GM12878 (cell line): ENCODE data around the gene SAMD7. TPM values are rescaled to one million over a fixed set of nuclear protein-coding genes. Genes with fewer than 3 reads are reported as not detected.

ENCODE experiments used
- polyA plus RNA-seq, 11 experiments: library from polyadenylated mRNA; depleted of rRNA in 4 of 11; unstranded in 6 of 11; stranded (reverse) in 5 of 11; fragments of >200 nt; fragmentation: Nextera tagmentation in 4 of 11; fragmentation: Illumina TruSeq in 1 of 11; extraction: Ambion mirVana in 4 of 11; extraction: Trizol in 1 of 11; gene quantifications; 1 replicate in 1 of 11; 2 replicates in 10 of 11; pipeline versions ENCODE4 v1.2.1 to v1.2.3, GENCODE V29; 2011 to 2016; ENCODE audit warnings: inconsistent platforms in 2 of 11, missing spikeins in 2 of 11, low read depth in 1 of 11
- total RNA-seq, 4 experiments: library from RNA; depleted of rRNA in 3 of 4; stranded (reverse); fragments of >200 nt in 3 of 4; fragmentation: Illumina TruSeq in 1 of 4; extraction: Trizol in 1 of 4; gene quantifications; 2 replicates each; pipeline versions ENCODE4 v1.2.1 to v1.2.3, GENCODE V29; 2013 to 2021

The SAMD7 gene
- total and polyA plus RNA-seq, 10 of the 15 experiments (the other 5 are each of a cell fraction or from before 2014, with no cell fraction given), result 0.03 to 0.11 (median 0.07) TPM; not detected in 3

Other genes starting within 250 kb of the SAMD7 start
Only the 7 nearest of the 9 such genes appear.
- gene ACTRT3, start 142.0 kb upstream of the SAMD7 start, total RNA-seq (2014; rRNA removed), result 0.11 TPM in 1 of 2 replicates, not detected in the other
- 0.09 and 0.14 TPM in 2 replicates for gene ACTRT3, start 142.0 kb upstream of the SAMD7 start, total RNA-seq (2014; rRNA removed; fragmentation: Illumina TruSeq; extraction: Trizol)
- gene ACTRT3, start 142.0 kb upstream of the SAMD7 start, total RNA-seq (2021), result 0.11 and 0.31 TPM in 2 replicates
- gene ACTRT3, start 142.0 kb upstream of the SAMD7 start, polyA plus RNA-seq (2011; rRNA removed), result 0.04 and 0.05 TPM in 2 replicates
- 0.09 and 0.14 TPM in 2 replicates for gene ACTRT3, start 142.0 kb upstream of the SAMD7 start, polyA plus RNA-seq (2014; fragmentation: Illumina TruSeq; extraction: Trizol)
- under 1 TPM in 1 of 2 experiments, not detected in 1; 0.02 TPM for gene ACTRT3, start 142.0 kb upstream of the SAMD7 start, polyA plus RNA-seq (2014; fragmentation: Nextera tagmentation; extraction: Ambion mirVana)
- 0.15 and 0.22 TPM in 2 replicates for gene ACTRT3, start 142.0 kb upstream of the SAMD7 start, polyA plus RNA-seq (2014; rRNA removed)
- under 1 TPM; 0.24 to 0.58 TPM for gene ACTRT3, start 142.0 kb upstream of the SAMD7 start, polyA plus RNA-seq (2016; fragmentation: Nextera tagmentation; extraction: Ambion mirVana)
- gene MYNN, start 138.2 kb upstream of the SAMD7 start, total RNA-seq (2014; rRNA removed), result 11.4 and 13.8 TPM in 2 replicates
- gene MYNN, start 138.2 kb upstream of the SAMD7 start, total RNA-seq (2014; rRNA removed; fragmentation: Illumina TruSeq; extraction: Trizol), result 14.1 and 16.7 TPM in 2 replicates
- gene MYNN, start 138.2 kb upstream of the SAMD7 start, total RNA-seq (2021), result 9.9 and 11.7 TPM in 2 replicates
- gene MYNN, start 138.2 kb upstream of the SAMD7 start, polyA plus RNA-seq (2011; rRNA removed), result 20.5 and 29.9 TPM in 2 replicates
- gene MYNN, start 138.2 kb upstream of the SAMD7 start, polyA plus RNA-seq (2014; fragmentation: Illumina TruSeq; extraction: Trizol), result 13.9 and 19.5 TPM in 2 replicates
- gene MYNN, start 138.2 kb upstream of the SAMD7 start, polyA plus RNA-seq (2014; fragmentation: Nextera tagmentation; extraction: Ambion mirVana), result 10 to 100 TPM; 14.9 to 16.7 TPM
- gene MYNN, start 138.2 kb upstream of the SAMD7 start, polyA plus RNA-seq (2014; rRNA removed), result 8.8 and 9.6 TPM in 2 replicates
- gene MYNN, start 138.2 kb upstream of the SAMD7 start, polyA plus RNA-seq (2016; fragmentation: Nextera tagmentation; extraction: Ambion mirVana), result 10 to 100 TPM; 18.3 to 18.8 TPM
- gene LRRIQ4, start 98.7 kb upstream of the SAMD7 start, total RNA-seq (2014; rRNA removed), result 0.06 and 0.22 TPM in 2 replicates
- 0.09 and 0.13 TPM in 2 replicates for gene LRRIQ4, start 98.7 kb upstream of the SAMD7 start, total RNA-seq (2014; rRNA removed; fragmentation: Illumina TruSeq; extraction: Trizol)
- 0.15 and 0.21 TPM in 2 replicates for gene LRRIQ4, start 98.7 kb upstream of the SAMD7 start, total RNA-seq (2021)
- gene LRRIQ4, start 98.7 kb upstream of the SAMD7 start, polyA plus RNA-seq (2011; rRNA removed), result 0.04 TPM in 1 of 2 replicates, not detected in the other
- gene LRRIQ4, start 98.7 kb upstream of the SAMD7 start, polyA plus RNA-seq (2014; fragmentation: Illumina TruSeq; extraction: Trizol), result 0.12 TPM in 1 of 2 replicates, not detected in the other
- gene LRRIQ4, start 98.7 kb upstream of the SAMD7 start, polyA plus RNA-seq (2014; fragmentation: Nextera tagmentation; extraction: Ambion mirVana), result not detected
- gene LRRIQ4, start 98.7 kb upstream of the SAMD7 start, polyA plus RNA-seq (2014; rRNA removed), result 0.14 TPM in 1 of 2 replicates, not detected in the other
- under 1 TPM; 0.20 to 0.21 TPM for gene LRRIQ4, start 98.7 kb upstream of the SAMD7 start, polyA plus RNA-seq (2016; fragmentation: Nextera tagmentation; extraction: Ambion mirVana)
- gene LRRC34, start 98.7 kb upstream of the SAMD7 start, total RNA-seq (2014; rRNA removed), result 1.5 and 2.4 TPM in 2 replicates
- 2.0 and 2.3 TPM in 2 replicates for gene LRRC34, start 98.7 kb upstream of the SAMD7 start, total RNA-seq (2014; rRNA removed; fragmentation: Illumina TruSeq; extraction: Trizol)
- 0.97 and 1.5 TPM in 2 replicates for gene LRRC34, start 98.7 kb upstream of the SAMD7 start, total RNA-seq (2021)
- gene LRRC34, start 98.7 kb upstream of the SAMD7 start, polyA plus RNA-seq (2011; rRNA removed), result 0.24 and 0.71 TPM in 2 replicates
- 0.71 and 2.3 TPM in 2 replicates for gene LRRC34, start 98.7 kb upstream of the SAMD7 start, polyA plus RNA-seq (2014; fragmentation: Illumina TruSeq; extraction: Trizol)
- 1 to 10 TPM in 1 of 2 experiments, under 1 TPM in 1; 0.34 to 1.4 TPM for gene LRRC34, start 98.7 kb upstream of the SAMD7 start, polyA plus RNA-seq (2014; fragmentation: Nextera tagmentation; extraction: Ambion mirVana)
- gene LRRC34, start 98.7 kb upstream of the SAMD7 start, polyA plus RNA-seq (2014; rRNA removed), result 1.5 and 2.8 TPM in 2 replicates
- gene LRRC34, start 98.7 kb upstream of the SAMD7 start, polyA plus RNA-seq (2016; fragmentation: Nextera tagmentation; extraction: Ambion mirVana), result 1 to 10 TPM; 3.4 to 3.7 TPM
- gene LRRC31, start 41.6 kb upstream of the SAMD7 start, total RNA-seq (2014; rRNA removed), result 0.11 TPM in 1 of 2 replicates, not detected in the other
- not detected in 2 replicates for gene LRRC31, start 41.6 kb upstream of the SAMD7 start, total RNA-seq (2014; rRNA removed; fragmentation: Illumina TruSeq; extraction: Trizol)
- not detected in 2 replicates for gene LRRC31, start 41.6 kb upstream of the SAMD7 start, total RNA-seq (2021)
- gene LRRC31, start 41.6 kb upstream of the SAMD7 start, polyA plus RNA-seq (2011; rRNA removed), result not detected in 2 replicates
- 0.06 TPM in 1 of 2 replicates, not detected in the other for gene LRRC31, start 41.6 kb upstream of the SAMD7 start, polyA plus RNA-seq (2014; fragmentation: Illumina TruSeq; extraction: Trizol)
- gene LRRC31, start 41.6 kb upstream of the SAMD7 start, polyA plus RNA-seq (2014; fragmentation: Nextera tagmentation; extraction: Ambion mirVana), result under 1 TPM; 0.04 to 0.06 TPM
- gene LRRC31, start 41.6 kb upstream of the SAMD7 start, polyA plus RNA-seq (2014; rRNA removed), result not detected in 2 replicates
- gene LRRC31, start 41.6 kb upstream of the SAMD7 start, polyA plus RNA-seq (2016; fragmentation: Nextera tagmentation; extraction: Ambion mirVana), result not detected
- 25.6 and 34.1 TPM in 2 replicates for gene SEC62, start 55.2 kb downstream of the SAMD7 start, total RNA-seq (2014; rRNA removed)
- gene SEC62, start 55.2 kb downstream of the SAMD7 start, total RNA-seq (2014; rRNA removed; fragmentation: Illumina TruSeq; extraction: Trizol), result 60.8 and 70.3 TPM in 2 replicates
- 68.8 and 74.6 TPM in 2 replicates for gene SEC62, start 55.2 kb downstream of the SAMD7 start, total RNA-seq (2021)
- gene SEC62, start 55.2 kb downstream of the SAMD7 start, polyA plus RNA-seq (2011; rRNA removed), result 59.6 and 64.3 TPM in 2 replicates
- gene SEC62, start 55.2 kb downstream of the SAMD7 start, polyA plus RNA-seq (2014; fragmentation: Illumina TruSeq; extraction: Trizol), result 115 and 146 TPM in 2 replicates
- gene SEC62, start 55.2 kb downstream of the SAMD7 start, polyA plus RNA-seq (2014; fragmentation: Nextera tagmentation; extraction: Ambion mirVana), result 100 to 1,000 TPM; 252 to 270 TPM
- gene SEC62, start 55.2 kb downstream of the SAMD7 start, polyA plus RNA-seq (2014; rRNA removed), result 44.1 and 45.5 TPM in 2 replicates
- gene SEC62, start 55.2 kb downstream of the SAMD7 start, polyA plus RNA-seq (2016; fragmentation: Nextera tagmentation; extraction: Ambion mirVana), result 100 to 1,000 TPM; 160 to 165 TPM
- 35.6 and 35.9 TPM in 2 replicates for gene GPR160, start 126.4 kb downstream of the SAMD7 start, total RNA-seq (2014; rRNA removed)
- 36.3 and 36.4 TPM in 2 replicates for gene GPR160, start 126.4 kb downstream of the SAMD7 start, total RNA-seq (2014; rRNA removed; fragmentation: Illumina TruSeq; extraction: Trizol)
- 21.7 and 24.6 TPM in 2 replicates for gene GPR160, start 126.4 kb downstream of the SAMD7 start, total RNA-seq (2021)
- gene GPR160, start 126.4 kb downstream of the SAMD7 start, polyA plus RNA-seq (2011; rRNA removed), result 1.2 and 2.2 TPM in 2 replicates
- gene GPR160, start 126.4 kb downstream of the SAMD7 start, polyA plus RNA-seq (2014; fragmentation: Illumina TruSeq; extraction: Trizol), result 41.9 and 44.1 TPM in 2 replicates
- 10 to 100 TPM in 1 of 2 experiments, 1 to 10 TPM in 1; 8.8 to 14.4 TPM for gene GPR160, start 126.4 kb downstream of the SAMD7 start, polyA plus RNA-seq (2014; fragmentation: Nextera tagmentation; extraction: Ambion mirVana)
- gene GPR160, start 126.4 kb downstream of the SAMD7 start, polyA plus RNA-seq (2014; rRNA removed), result 25.9 and 28.2 TPM in 2 replicates
- gene GPR160, start 126.4 kb downstream of the SAMD7 start, polyA plus RNA-seq (2016; fragmentation: Nextera tagmentation; extraction: Ambion mirVana), result 10 to 100 TPM; 53.9 to 57.7 TPM